Retina (tissue), 1 donor: ENCODE measurements around the gene WDFY4.

Source experiments
- DNase-seq: peaks from one replicate; pipeline ENCODE4 v3.0.0-alpha.2; 2016

WDFY4 gene

DNA sequence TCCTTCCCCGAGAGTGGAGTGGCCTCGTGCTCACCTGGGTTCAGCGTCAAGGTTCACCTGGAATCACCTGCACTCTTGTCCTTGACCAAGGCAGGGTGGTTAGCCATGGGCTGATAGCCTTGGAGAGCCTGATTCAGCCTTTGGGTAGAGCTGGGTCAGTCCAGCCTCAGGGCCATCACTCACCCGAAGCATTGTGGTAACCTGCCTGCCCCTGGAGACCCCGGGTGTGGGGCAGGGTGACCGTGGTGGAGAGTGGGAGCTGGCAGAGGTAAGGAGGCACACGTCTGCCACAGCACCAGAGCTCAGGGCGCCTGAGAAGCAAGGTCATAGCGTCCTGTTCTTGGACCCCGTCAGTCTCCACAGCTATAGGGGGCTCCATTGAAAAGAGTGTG is 27.8 kb upstream of the WDFY4 start:
- no peak for DNase-seq

DNA sequence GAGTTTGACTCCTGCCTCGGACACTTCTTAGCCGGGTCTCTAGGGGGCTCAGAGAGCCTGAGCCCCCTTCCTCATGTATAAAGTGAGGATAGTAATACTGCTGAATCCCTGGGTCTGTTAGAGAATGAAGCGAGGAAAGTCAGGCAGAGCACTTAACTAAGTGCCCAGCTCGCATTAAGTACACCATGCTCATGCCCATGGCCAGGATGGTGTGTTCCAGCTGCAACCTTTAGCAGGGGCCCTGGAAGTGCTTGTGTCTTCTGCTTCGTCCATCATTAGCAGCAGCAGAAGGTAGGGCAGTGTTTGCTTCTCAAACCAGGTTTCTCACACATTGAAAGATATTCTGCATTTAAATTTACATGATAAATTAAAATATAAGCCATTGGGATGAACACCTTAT is 27.3 kb upstream of the WDFY4 start:
- DNase-seq: no peak

DNA sequence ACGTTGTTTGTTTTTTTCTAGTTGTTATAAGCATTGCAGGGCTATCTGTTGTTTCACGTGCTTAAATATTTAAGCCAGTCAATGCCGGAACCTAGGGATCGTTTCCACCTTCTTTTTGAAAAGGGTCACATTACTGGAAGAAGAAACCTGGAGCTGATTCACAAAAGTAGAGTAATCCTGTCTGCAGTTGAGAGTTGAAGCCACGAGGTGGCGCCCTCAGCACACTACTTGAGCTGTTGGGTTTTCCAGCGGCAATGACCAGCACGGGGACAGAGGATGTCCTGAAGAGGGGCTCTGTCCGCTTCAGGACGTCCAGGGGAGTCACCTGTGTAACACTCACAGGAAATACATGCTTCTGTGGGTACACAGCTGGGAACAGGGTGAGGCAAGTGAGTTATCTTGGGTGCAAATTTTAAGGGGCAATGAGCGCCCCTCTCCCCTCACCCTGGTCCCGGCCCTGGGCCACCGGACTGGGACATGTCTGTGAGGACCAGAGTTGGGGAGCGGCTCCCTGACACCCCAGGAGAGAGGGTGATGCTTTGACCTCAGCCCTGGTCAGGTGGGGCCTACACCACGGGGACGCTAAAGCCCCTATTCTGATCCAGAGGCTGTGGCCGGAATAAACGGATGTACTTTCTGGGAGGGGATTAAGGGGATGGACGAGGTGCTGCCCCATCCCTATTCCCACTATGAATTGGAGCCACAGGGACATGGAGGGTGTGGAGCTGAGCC is 26.3 kb upstream of the WDFY4 start:
- DNase-seq: peak; percentile 80

DNA sequence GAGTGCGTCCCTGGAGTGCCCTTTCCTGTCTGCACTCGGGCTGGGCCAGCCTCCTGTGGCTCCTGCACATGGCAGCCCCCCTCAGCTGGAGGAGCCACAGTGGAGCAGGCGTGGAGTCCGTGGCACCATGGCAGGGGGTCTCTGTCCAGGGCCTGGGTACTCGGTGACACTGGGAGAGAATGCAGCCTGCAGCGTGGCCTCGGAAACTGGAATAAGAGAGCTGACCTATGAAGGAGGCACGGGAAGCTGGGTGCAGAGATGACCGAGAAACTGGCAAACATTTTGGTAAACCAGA is 25.8 kb upstream of the WDFY4 start:
- no peak for DNase-seq

DNA sequence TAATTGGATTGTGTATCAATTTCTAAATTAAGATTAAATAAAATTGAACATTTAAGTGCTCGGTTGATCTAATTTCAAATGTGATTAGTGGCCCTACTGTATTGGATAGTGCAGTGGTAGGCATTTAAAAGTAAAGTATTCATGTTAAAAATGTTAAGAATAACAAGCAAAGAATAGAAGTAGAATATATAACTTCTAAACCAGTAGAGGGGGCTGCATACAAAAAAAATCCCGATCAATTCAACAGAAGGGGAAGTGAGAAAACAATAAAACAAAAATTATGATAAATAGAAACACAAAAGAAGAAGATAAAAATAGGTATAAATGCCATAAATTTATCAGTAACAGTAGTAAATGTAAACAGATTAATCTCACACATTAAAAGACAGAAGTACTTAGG is 24.9 kb upstream of the WDFY4 start:
- no peak for DNase-seq

DNA sequence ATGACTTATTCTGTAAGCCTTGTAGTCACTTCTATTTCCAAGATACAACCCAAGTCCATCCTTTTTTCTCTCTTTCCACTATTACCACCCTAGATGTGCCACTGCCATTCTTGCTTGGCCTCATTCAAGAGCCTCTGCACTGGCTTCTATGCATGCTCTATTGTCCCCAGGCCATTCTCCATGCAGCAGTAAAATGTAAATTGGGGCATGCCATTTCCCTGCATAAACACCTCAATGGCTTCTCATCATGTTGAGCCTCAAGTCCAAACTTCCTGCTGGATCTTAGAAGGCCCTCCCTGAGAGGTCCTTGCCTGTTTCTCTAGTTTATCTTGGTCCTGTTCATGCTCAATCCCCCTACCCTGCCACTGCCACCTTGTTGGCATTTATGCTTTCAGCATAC is 23.2 kb upstream of the WDFY4 start:
- no peak for DNase-seq

DNA sequence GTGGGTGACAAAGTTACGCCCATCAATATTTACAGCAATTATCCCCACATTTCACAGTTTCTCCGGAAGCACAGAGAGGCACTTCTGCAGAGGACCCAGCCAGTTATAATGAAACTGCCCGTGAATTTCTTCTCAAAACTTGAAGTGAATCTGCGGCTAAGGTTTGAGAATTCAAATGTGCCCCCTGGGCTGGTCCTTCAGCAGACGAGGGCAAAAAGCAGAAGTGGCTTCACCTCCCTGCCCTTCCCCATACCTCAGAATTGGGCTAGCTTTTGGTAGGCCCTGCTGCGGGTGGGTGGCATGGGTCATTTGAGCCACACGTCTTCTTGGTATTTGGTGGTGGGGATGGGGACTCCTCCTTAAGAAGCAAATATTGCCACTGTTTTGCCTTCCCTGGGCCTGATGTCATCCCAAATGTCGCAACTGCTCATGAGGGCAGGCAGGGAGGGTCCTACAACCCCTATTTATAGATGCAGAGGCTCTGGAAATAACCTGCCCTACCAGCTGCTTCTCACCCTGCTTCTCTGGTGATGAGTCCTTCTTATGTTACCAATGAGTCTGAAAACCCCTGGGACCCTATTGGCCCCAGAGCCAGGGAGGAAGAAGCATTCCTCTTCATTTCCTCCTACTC is 16.6 kb upstream of the WDFY4 start:
- no peak for DNase-seq

DNA sequence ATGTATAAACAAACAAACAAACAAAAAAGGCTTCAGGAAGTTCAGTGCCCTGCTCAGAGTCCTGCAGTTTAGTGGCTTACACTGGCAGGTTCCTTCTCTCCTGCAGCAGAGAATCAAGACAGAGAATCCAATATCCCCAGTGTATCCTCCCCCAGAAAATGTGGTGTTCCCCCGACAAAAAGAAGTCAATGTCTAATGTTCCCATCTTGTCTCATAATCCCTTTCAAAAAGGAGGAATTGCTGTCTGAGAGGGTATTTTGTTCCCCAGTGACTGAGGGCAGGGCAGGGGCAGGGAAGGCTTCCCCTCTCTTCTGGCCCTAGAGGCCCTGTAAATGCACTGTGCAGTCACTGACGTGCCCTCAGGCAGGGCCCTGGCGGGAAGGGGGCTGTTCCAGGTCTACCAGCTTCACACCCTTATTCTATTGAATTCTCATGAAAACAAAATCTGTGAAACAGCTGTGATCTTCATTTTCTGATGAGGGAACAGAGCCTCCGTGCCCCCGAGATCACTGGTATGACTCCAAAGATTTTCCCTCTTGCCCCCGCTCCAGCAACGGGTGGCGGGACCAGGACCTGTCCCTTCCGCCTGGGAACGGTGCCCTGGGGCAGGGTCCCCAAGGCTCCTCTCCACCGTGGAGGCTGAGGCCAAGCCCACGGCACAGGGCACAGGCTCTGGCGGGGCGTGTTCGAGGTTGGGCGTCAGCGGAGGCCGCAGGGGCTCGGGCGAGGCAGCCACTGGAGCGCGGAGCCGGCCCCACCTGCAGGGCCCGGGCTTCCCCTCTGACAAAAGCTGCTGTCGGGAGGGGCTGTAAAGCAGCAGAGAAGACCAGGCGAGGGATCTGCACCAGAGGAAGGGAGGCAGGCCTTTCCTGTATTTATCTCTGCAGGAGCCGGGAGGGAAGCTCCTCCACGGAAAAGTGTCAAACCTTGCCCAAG is 13.4 kb upstream of the WDFY4 start:
- peak; percentile 47 for DNase-seq

DNA sequence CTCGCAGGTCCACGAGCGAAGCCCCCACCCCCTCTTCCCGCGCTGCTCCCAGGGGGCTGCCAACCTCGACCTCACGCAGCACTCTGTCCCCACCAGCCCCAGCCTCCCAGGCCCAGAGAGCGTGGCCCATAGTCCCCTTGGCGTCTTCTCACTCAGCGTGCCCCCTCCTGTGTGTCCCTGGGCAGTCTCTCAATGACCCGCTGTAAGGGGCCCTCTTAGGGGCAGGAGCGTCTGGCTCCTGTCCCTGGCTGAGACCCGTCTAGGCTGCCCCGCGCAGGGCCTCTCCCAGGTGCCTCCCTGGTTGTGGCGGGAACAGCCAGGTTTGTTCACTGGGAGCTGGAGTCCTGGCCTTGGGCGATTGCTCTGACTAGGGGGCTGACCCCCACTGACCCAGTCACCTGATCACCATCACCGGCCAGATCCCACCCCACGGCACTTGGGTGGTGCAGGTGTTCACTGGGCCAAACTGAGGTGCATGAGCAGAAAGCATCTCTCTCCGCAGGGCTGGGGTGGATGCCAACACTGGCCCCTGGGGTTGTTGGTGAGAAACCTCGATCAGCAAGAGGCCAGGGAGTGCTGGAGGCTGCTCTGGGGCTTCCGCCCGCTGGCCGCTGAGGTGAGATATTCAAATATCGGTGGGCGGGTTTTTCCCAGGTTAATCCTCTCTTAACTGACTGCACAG is 12.6 kb upstream of the WDFY4 start:
- no peak for DNase-seq

DNA sequence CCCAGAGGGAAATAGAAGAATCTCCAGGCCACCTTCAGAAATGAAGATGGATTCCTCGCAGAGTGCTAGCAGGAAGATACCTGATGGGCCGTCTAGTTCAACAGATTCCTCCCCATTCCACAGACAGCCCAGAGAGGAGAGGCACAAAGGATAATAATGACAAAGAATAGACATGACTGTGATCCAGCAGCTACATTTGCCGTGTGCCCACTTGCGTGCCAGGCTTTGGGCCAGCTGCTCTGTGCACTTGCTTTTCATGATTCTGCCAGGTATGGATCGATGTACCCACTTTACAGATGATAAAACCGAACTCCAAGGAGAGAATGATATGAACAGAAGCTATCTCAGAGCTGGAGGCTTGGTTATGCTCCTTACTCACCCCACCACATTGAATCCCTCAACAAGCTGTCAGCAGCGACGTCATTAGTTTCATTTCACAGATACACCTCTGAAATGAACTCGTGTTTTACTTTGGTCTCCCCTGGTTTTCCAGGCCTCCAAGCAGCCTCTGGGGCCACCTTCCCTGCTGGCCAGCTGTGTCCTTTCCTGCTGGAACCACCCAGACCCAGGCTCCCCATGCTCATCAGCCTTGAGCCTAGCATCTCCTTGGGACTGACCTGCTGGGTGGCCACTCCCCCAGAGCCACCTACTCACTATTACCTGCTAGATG is 11.9 kb upstream of the WDFY4 start:
- DNase-seq: no peak

DNA sequence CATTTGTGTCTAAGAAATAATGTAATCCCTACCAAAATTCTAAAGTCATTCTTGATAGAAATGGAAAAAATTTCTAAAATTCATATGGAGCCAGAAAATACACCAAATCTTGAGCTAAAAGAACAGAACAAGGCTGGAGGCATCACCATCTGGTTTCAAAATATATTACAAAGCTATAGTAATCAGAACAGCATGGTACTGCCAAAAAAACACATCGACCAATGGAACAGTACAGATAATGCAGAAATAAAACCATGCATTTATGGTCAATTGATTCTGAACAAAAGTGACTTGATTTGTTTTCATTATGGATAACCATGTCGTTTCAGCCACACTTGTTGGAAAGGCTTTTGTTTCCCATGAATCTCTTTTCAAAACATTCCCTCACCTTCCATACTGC is 7.0 kb upstream of the WDFY4 start:
- no peak for DNase-seq

DNA sequence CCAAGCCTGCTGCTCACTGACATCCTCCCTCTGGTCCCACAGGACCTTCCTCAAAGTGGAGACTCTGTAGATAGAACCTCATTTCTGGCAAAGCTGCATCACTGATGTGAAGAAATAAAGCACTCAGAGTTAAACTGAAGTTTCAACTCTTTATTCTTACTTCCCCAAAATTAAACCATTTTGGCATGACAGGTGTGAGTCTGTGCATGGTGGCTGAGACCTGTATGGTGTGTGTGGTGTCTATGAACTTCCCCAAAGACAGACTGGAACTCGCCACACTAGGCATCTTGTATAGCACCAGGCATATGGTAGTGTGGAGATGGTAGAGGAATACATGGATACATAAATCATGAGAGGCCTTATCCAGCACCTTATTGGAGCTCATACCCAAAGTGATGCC is 6.6 kb upstream of the WDFY4 start:
- no peak for DNase-seq

DNA sequence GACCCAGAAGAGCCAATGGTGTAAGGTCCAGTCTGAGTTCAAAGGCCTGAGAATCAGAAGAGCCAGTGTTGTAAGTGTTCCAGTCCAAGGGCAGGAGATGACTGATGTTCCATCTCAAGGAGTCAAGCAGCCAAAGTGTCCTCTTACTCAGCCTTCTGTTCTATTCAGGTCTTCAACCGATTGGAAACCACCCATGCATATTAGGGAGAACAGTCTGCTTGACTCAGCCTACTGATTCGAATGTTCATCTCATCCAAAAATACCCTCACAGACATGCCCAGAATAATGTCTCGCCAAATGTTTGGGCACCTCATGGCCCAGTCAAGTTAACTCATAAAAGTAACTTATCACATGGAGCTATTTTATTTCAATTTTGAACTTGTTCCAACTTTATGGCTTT is 2.9 kb upstream of the WDFY4 start:
- no peak for DNase-seq

DNA sequence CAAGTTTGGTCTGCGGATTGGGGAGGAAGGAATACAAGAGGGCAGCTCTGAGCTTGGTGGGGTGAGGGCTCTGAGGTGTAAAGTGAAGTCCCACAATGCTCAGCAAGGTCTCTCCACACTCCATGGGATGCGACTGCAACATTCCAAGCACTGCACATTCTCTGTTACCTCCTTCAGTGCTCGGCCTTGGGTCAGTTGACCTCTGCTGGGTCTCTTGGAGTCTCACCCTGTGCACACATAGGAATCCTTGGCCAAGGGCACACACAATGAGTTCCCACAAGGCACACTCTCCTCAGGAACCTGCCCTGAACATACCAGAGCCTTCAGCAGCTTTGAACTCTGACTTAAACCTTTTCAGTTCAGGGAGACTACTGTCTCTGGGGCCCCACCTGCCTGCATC is 2.4 kb upstream of the WDFY4 start:
- no peak for DNase-seq

DNA sequence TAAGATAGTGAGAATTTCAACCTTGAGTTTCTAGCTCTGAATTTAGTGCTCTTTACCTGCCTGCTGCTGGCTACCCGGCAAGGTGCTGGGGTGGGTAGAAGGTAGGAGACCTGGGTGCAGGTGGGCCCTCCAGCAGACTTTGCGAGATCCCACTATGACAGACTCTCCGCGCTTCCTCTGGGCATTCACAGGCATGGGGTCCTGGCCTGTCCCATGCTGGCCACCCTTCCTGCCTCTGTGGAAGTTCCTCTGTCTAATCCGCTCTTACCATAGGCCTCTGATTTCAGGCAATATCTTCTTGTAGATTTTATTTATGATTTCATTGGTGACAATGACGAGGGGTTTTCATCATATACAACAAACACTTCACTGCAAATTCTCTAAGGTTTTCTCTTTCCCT is 1.2 kb upstream of the WDFY4 start:
- DNase-seq: no peak

DNA sequence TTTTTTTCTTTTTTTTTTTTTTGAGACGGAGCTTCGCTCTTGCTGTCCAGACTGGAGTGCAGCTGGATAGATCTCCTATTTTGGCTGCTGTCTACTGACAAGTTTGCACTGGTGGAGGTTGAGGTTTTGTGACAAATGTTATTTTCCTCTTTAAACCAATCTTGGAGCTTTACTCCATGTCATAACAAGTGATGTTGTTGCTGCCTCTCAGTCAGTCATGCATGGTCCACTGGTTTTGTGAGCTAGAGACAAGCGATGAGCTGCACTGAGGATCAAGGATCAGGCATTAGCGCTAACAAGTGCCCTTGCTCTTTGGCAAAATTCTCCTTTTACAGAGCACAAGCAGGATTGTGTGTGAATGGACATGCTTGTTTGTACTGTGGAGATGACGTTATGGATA is 805 bp upstream of the WDFY4 start:
- DNase-seq: no peak

DNA sequence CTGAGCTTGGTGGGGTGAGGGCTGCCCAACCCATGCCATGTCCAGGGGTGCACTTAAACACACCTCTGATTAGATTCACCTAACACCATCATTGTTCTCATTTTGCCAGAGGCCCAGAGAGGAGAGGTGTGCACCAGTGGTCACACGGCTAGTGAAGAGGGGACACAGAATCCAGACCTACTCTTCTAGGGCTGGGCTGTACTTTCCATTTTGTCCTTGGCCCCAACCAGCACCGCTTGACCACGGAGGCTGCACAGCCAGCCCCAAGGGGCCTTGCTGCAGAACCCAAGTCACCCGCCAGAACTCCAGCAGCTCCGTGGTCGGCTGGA is 246 bp upstream of the WDFY4 start:
- DNase-seq: no peak

DNA sequence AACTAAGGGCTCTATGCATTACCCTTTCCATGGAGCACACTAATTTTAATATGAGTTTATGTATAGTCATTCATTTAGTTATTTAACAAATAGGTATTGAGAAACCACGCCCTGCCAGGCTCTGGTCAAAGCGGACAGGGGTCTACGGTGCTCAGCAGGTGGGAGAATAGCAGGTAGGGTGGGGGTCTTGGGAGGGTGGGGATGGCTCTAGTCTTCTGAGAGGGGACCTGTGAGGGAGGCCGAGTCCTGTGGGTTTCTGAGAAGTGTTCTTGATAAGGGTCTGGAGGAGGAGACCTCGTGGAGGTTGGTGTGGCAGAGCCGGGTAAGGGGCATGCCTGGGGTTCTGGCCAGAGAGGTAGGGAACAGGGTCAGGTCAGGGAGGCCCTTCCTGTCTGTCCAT is 1.1 kb downstream of the WDFY4 start:
- DNase-seq: no peak

DNA sequence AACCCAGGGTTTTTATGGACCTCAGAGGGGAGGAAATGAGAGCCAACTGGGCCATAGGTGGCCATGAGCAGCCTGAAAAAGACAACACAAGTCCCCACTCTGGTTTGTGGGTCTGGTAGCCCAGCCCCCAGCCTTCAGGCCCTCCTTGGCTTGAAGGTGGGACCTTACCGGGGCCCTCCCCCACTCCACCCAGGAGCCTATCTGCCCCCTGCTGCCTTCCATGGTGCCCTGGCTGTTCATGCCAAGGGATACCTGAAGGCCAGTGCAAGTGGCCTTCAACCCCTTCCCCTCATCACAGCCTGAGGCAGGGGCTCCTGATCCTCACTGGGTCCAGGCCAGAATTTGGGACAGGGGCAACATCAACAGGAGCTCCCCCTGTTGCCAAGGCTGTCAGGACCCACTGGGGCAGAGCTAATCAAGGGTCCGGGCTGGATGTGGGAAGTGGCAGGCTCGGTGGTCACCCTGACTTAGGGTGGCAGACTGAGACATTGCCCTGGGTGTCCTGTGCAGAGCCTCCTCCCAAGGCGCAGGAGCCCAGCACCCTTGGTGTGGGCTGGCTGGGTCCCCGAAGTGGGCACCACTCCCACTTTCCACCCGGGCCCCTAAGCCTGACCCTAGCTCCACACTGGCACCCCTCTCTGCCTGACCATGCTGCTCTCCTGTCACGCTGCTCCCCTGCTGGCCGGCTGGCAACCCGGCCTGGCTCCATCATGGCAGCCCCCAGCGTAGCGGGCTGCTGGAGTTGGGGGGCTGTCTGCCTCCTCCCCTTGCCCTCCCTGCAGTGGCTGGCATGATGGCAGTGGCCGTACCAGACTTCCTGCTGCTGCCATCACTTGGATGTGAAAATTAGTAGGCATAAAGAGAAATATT is 6.4 kb downstream of the WDFY4 start:
- DNase-seq: no peak

DNA sequence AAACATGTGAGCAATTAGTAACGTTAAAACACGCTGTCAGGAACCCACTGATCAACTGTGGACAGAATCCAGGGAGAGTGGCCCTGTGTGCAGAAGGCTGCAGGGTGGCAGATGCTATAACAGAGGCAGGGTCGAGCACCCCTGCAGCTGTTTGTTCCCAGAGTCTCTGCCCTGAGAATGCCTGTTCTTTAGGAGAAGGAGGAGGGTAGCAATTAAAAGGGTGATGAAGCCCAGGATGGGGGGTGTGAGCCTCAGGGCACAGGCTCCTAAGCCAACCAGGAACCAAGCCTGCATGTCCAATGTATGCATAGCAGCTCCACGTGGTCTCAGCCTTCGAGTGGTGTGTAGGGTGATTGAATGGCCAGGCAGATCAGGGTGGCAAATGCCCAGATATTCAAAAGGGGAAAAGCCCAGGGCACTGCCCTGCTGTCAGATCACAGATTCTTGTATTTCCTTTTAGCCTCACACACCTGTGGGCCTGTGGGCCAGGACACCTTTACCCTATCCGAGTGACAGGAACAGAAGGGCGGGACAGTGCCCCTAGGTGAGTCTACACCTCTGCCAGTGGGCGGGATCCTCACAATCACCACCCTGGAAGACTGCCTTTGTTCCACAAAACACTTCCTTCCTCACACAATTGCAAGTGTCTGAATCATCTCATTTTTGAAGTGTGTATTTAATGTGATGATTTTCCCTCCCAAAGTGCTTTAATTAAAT is 7.3 kb downstream of the WDFY4 start:
- DNase-seq: peak; percentile 44

DNA sequence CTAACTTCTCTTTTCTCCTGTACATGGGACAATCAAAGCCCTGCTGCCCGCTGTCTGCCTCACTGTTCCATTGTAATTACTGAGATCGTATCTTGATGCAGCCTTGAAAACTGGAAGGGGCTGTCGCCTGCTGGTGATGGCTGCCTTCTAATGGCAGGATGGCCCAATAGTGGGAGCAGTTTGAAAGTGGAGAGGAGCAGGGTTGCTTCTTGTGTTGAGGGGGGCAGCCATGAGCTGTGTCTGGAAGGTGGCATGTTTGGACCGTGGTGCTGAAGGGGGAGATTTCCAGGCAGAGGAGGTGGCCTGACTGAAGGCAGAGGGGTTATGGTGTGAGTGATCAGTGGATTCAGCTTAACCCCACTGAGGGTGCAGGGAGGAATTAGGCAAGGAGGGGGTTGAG is 8.1 kb downstream of the WDFY4 start:
- DNase-seq: no peak
